Measurements from ENCODE around the gene POLR1D. TPM values are rescaled to one million over a fixed set of nuclear protein-coding genes. Genes with fewer than 3 reads are reported as not detected.

The POLR1D gene
- total and polyA plus RNA-seq, 8 donors: 100 to 164 (median 143) TPM

DNA sequence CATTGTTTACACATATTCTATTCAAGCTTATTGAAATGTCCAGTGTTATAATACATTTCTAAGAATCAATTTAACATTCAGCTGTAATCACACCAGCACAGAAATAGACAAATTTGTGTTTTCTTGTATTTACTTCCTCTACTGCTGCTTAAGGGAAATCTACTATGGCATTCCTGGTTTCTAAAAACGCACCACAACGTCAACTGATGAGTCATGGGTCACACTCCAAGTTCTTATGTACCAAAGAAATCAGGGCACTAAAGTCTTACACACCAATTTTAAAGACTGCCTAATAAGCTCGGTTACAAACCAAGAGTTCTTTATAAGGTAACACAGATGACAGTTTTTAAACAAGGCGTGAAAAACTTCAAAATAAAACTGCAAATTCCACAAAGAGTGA lies 14.6 kb upstream of the POLR1D start:
- peak; percentile 91 for ATAC-seq
- DNase-seq: no peak
- H3K27ac ChIP-seq: peak overlapping the region; percentile 15 to 20
- no peaks in the 10 kb centered on the region for H3K27me3 ChIP-seq
- intact Hi-C loops (cut with DNase I): no loop called here
- TF ChIP-seq, protein P1, sequence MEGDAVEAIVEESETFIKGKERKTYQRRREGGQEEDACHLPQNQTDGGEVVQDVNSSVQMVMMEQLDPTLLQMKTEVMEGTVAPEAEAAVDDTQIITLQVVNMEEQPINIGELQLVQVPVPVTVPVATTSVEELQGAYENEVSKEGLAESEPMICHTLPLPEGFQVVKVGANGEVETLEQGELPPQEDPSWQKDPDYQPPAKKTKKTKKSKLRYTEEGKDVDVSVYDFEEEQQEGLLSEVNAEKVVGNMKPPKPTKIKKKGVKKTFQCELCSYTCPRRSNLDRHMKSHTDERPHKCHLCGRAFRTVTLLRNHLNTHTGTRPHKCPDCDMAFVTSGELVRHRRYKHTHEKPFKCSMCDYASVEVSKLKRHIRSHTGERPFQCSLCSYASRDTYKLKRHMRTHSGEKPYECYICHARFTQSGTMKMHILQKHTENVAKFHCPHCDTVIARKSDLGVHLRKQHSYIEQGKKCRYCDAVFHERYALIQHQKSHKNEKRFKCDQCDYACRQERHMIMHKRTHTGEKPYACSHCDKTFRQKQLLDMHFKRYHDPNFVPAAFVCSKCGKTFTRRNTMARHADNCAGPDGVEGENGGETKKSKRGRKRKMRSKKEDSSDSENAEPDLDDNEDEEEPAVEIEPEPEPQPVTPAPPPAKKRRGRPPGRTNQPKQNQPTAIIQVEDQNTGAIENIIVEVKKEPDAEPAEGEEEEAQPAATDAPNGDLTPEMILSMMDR (IDR thresholded peaks at IDR 0.05): no peak
- H3K4me3 ChIP-seq: no peak overlapping the region
- H3K4me1 ChIP-seq: peaks cover 4 to 35% of the 10 kb centered on the region in 2 donors
- H3K36me3 ChIP-seq: no peaks in the 10 kb centered on the region
- H3K9me3 ChIP-seq: no peaks in the 10 kb centered on the region

DNA sequence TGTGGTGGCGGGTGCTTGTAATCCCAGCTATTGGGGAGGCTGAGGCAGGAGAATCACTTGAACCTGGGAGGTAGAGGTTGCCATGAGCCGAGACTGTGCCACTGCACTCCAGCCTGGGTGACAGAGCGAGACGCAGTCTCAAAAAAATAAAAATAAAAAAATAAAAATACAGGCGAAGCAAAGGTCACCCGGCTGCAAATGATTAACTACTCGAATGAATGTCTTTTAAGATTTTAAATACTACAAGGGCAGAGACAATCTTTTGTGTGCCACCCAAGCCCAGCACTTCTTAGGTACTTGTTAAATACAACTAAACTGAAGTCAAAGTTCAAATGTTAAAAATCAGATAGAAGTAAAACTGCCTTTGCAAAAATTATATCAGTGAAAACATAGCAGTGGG lies 8.1 kb upstream of the POLR1D start:
- Histone ChIP-seq H3K4me3 (no peak overlapping the region), H3K27ac (no peak overlapping the region), H3K27me3 (no peaks in the 10 kb centered on the region), H3K9me3 (no peaks in the 10 kb centered on the region), H3K4me1 (peaks cover 0 to 16% of the 10 kb centered on the region in 2 donors), H3K36me3 (no peaks in the 10 kb centered on the region)
- intact Hi-C loops (cut with DNase I): no loop called here
- DNase-seq: no peak
- TF ChIP-seq, protein P1 (IDR thresholded peaks at IDR 0.05): no peak
- no peak for ATAC-seq

DNA sequence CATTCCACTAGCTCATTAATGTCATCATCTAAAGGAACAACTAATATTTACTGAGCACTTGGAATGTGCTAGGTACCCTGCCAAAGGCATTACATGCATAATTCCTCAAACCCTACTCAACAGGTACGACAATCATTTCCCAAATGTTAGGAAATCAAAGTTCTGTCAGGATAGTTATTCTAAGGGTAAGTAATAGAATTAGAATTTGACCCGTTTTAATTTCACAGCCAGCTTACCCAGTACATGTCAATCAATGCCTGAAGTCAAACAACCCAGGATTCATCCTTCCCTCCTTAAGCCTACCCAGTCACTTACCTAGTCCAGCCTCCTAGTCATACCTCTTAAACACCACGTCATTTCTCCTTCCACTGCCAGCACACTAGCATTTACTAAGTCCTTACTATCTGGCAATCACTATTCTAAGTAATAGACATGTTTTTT lies 3.8 kb upstream of the POLR1D start:
- TF ChIP-seq, protein P1 (IDR thresholded peaks at IDR 0.05): no peak
- ATAC-seq (peak; percentile 17), DNase-seq (no peak)

DNA sequence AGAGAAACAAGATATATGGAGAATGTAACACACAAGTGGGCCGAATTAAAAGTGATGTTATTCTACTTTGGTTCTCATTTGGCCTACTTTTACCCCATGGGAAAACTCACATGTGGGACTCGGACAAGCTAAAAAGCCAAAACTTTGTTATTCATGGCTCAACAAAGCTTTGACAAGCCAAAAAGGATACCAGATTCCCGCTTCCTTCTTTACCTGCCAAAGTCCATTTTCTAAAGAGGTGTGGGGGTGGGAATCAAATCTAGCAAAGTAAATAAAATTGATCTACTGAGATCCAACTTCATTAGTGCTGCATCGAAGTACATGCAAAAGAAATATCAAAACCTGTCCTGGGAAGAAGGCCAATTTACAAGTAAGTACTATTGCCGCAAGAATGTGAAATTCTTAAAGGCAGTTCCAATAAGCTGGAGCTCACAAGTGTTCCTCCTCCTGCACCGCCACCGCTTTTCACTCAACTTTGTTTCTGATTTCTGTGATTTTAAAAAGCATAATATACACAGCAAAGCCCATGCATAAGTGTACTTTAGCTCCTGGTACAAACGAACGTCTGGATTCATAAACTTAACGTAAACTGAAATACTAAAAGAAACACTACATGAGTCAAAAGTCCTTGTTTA lies 2.5 kb upstream of the POLR1D start:
- Histone ChIP-seq H3K27ac (peak overlapping the region; percentile 93), H3K4me1 (peaks cover 11 to 45% of the 10 kb centered on the region in 2 donors), H3K36me3 (peaks cover 0 to 6% of the 10 kb centered on the region in 2 donors), H3K4me3 (peak overlapping the region; percentile 90 to 94), H3K27me3 (no peaks in the 10 kb centered on the region), H3K9me3 (no peaks in the 10 kb centered on the region)
- TF ChIP-seq, protein P1 (IDR thresholded peaks at IDR 0.05): no peak
- intact Hi-C loops (cut with DNase I): no loop called here
- no peak for DNase-seq
- ATAC-seq: no peak

More for the DNA sequence above, 3.8 kb upstream of the POLR1D start:
- no peaks in the 10 kb centered on the region for H3K27me3 ChIP-seq
- intact Hi-C loops (cut with DNase I): no loop called here
- peak overlapping the region in 1 of 2 donors; percentile 94 for H3K4me3 ChIP-seq
- no peaks in the 10 kb centered on the region for H3K9me3 ChIP-seq
- H3K4me1 ChIP-seq: peaks cover 0 to 33% of the 10 kb centered on the region in 2 donors
- H3K27ac ChIP-seq: peak overlapping the region; percentile 93
- H3K36me3 ChIP-seq: no peaks in the 10 kb centered on the region

DNA sequence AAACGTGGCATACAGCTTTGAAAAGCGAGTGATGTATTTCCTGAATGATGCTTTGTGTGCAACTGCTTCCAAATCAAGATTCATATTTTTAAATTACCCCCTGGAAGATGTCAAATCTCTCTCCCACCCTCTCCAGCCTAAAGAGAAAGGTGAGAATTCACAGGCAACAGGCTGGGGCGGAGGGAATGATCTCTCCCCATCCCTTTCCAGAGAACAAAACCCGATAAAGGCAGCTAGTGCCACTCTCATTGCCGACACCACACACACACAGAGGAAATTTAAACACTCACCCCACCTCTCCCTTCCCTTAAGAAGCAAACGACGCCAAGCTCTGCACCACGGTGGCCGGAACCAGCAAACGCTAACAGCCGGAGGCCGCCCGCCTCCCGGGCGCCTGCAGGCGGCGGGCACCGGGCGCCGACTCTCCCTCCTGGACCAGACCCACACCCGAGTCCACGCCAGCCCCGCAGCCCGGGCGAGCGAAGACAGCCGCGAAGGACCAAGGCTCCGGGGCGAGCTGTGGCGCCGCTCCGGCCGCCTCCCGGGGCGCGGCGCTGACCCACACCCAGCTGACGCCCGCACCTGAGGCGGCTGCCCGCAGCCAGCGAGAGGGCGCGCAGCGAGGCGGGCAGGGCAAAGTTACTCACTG lies 1.8 kb upstream of the POLR1D start:
- Histone ChIP-seq H3K9me3 (no peaks in the 10 kb centered on the region), H3K4me1 (peaks cover 11 to 51% of the 10 kb centered on the region in 2 donors), H3K36me3 (peaks cover 0 to 12% of the 10 kb centered on the region in 2 donors), H3K4me3 (peak overlapping the region; percentile 90 to 94), H3K27me3 (no peaks in the 10 kb centered on the region), H3K27ac (peak overlapping the region; percentile 93)
- DNase-seq (peak in 1 of 4 donors; percentile 44), ATAC-seq (peak; percentile 0)
- intact Hi-C loops (cut with DNase I): no loop called here
- TF ChIP-seq, protein P1 (IDR thresholded peaks at IDR 0.05): peak in 1 of 2 donors; percentile 5
